Stimulated activated CD4-positive, alpha-beta T cell treated with anti-CD3 and anti-CD28 coated beads, Interleukin-12 subunit alpha, Interleukin-12 subunit beta, amount 100 ng/mL, for 4 hours (primary cell): Measurements from ENCODE around the gene MGAT5B.

Source experiments
- DNase-seq: peaks from one replicate; pipeline ENCODE4 v3.0.0-alpha.2; 2020

The MGAT5B gene

DNA sequence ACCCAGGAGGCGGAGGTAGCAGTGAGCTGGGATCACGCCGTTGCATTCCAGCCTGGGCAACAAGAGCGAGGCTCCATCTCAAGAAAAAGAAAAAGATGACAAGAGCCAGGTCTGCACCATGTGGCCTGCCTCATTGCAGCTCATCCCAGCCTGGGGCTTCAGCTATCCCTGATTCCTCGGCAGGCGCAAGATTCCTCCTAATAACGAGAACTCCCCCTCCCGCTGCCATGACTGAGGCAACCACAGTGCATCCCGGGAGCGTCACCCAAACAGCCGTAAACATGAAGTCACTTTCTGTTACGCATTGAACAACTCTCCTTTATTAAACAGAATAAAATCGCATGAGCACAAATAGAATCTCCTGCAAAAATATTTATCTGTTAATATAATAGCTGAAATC lies 120.6 kb downstream of the MGAT5B start:
- no peak for DNase-seq

DNA sequence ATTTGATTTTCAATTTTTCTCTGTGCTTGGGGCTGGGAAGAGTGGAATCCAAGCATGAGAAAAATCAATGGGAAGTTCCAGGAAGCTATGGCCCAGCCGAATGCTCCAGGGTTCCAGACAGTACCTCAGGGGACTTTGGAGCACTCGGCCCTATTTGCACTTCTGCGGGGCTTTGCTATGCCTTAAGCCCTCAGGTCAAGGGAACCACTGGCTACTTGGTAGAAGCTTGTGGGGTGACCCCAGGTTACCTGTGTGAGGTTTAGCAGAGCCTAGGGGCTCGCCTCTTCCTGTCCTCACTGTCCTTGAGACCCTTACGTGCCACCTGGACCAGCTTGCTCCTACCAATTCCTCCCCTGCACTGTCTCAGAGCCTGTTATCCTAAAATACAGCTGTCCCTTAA lies 121.3 kb downstream of the MGAT5B start:
- DNase-seq = no peak

DNA sequence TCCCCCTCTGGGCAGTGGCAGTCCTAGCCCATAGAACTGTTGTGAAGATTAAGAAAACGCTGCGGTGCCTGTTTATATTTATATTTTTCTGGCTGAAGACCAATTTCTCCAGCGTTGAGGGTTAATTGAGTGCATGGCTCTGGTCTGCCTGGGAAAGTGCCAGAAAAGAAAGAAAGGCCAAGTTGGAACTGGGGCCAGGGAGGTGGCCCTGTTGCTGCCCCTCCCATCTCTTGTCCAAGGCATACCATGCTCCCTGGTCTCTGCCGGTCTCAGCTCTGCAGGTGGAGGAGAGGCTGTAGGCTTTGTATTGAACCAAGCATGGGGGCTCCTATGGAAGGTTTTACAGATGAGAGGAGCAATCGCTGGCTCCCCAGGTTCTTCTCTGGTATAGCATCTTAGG lies 124.7 kb downstream of the MGAT5B start:
- no peak for DNase-seq

DNA sequence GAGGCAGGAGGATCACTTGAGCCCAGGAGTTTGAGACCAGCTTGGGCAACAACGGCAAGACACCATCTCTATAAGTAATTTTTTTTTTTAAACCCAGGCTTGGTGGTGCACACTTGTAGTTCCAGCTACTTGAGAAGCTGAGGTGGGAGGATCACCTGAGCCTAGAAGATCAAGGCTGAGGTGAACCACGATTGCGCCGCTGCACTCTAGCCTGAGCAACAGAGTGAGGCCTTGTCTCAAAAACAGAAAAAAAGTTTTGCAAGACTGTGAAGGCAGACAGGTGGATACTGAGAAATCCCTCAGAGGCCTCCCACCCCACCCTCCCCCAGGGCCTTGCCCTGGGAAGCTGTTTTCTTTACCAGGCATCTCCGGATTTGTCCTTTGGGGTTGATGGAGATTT lies 125.4 kb downstream of the MGAT5B start:
- DNase-seq = no peak

DNA sequence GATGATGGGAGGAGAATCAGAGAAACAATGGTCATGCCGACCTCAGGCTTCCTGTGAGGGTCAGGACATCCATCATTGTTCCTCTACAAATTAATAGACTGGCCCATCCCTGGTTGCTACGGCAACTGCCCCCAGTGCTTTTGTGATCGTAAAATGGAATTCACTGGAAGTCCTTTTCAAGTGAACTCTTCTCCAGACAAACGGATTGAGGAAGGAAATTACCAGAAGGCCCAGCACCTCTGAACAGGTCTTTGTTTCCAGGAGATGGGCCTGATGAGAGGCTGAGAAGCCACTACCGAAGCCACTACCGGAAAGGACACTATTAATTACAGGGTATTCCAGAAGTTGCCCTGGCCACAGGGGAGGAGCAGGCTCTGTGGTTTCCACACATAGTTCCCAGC lies 126.0 kb downstream of the MGAT5B start:
- no peak for DNase-seq

DNA sequence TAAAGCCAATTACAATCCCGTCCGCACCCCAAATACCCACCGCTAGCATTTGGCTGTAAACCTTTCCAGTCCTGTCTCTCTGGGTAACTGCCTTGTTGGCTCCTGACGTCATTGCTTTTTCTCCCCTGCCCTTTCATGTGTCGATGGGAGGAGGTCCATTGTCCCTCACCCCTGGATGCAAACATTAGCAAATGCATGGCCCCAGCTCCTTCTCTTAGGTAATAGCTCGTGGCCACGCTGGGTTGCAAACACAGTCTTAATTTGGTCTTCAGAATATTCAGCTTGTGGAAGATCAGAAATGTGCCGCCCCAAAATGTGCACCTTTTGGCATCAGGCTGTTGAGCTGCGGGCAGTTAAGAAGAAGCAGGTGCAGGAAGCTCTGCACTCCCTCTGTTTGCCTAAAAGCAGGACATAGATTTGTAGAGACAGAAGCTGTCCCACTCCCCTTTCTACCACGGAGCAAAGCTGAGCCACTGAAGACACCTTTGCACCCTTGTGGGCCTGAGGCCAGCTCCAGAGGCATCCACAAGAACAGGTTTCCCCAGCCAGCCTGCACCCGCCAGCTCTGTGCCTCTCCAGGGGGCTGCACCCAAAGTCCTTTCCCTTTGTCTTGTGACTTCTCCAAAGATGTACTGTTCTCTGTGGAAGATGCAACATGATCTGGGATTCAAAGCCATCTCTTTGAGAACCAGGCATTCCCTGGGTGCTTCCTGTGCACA lies 127.3 kb downstream of the MGAT5B start:
- DNase-seq = no peak

DNA sequence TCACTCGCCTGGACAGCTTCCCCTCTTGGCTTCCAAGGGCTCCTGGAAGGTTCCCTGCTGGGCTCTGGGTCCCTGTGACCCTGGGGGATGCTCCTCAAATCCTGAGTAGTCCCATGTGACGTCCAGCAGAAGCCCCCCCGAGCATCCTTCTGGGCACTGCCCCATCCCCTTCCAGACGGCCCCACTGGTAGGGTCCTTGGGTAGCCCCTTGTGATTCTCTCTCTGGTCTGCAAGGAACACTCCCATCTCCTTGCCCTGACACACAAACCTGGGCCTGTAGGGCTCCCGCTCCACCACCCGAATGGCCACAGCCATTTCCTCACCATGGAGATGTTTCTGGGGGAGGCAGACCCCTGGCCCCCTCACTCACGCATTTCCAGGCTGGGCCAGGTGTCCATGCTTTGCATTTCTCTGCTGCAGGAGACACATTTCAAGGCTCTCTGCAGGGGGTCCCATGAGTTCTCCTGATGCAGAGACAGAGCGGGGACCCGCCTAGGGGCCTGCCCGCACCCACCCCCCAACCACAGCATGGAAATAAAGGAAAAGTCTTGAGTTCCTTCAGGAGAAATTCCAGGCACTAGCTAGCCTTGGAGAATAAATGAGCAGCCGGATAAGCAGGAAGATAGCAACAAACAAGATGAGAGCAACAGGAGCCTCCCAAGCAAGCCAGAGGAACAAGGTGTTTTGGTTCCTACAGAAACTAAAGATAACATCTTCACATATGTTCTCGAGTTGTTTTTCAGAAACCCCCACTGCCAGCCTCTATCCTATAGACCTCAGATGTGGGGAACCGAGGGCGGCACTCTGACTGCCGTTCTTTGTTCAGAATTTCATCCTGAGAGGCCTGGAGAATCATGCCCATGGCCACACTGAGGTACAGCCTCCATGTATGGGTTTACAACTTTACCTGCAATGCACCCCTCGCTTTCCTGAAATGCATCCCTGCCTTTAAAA lies 128.8 kb downstream of the MGAT5B start:
- DNase-seq = no peak

DNA sequence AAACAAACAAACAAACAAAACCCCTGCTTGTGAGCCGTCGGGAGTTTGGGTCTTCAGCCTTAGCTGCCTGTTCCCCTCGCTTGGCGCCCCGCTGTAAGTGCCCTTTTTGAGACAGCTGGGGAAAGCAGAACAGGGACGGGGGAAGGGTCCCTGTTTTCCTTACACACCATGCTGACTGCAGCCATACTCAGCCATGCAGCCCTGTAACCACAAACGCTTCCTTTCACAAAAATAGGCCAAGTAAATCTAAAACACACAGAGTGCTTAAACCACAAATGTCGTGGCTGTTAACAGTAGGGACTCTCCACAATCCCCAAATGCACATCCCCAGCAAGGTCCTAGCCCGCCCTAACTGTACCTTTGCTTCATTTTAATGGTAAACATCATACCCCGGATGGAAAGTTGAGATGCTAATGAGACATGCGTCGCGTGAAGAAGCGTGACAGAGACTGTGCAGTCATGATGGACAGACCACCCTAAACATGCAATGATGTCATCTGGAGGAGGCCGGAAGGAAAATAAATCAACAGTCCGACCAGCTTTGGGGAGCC lies 129.9 kb downstream of the MGAT5B start:
- DNase-seq = no peak

DNA sequence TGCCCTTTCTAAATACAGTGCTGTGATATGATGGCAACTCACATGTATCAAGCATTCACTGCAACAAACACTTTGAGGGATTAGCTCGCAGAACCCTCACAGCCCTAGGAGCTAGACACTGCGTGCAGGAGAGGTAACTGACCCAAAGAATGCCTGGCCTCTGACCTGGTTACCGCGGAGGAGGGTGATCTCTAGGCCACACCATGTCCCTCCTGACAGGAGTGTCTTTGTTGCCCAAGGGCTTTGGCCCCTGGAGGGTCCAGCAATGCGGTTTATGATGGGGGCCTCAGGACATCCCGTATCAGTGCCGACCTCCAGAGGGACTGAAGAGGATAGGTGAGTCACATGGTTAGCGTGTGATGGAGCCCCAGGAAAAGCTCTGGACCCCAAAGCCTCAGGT lies 130.6 kb downstream of the MGAT5B start:
- DNase-seq = no peak
